WTC11 (cell line): ENCODE measurements around the gene SLC10A1. TPM values are rescaled to one million over a fixed set of nuclear protein-coding genes. Genes with fewer than 3 reads are reported as not detected.

Experiments used
- ATAC-seq: fragments of 200-7000 bp; cut with Tn5 transposase; 2 replicates; pipeline ENCODE4 v1.10.0; 2021; ENCODE audit warnings: mild to moderate bottlenecking, moderate library complexity
- CTCF ChIA-PET: fragments of 300-600 bp; sonication (Branson Sonifier 250); formaldehyde crosslinking; loops from one replicate; lab custom pipeline; 2021; ENCODE audit warnings: antibody characterized with exemption; lab: Charles Lee
- POLR2A ChIA-PET: fragments of 350-600 bp; sonication (Branson Sonifier 250); formaldehyde crosslinking; loops from one replicate; lab custom pipeline; 2021; ENCODE audit warnings: antibody characterized with exemption; lab: Charles Lee
- DNase-seq: peaks from one replicate; pipeline ENCODE4 v3.0.0; 2021; ENCODE audit warnings: low spot score
- H3K27ac Mint-ChIP-seq: 2 replicates; pipeline ENCODE4 v1.8.0; 2021; ENCODE audit warnings: mixed read lengths
- H3K27me3 Mint-ChIP-seq: 2 replicates; pipeline ENCODE4 v1.8.0; 2021; ENCODE audit warnings: low read depth, mild to moderate bottlenecking, moderate library complexity, mixed read lengths
- H3K36me3 Mint-ChIP-seq: 2 replicates; pipeline ENCODE4 v1.8.0; 2021; ENCODE audit warnings: mixed read lengths
- H3K4me1 Mint-ChIP-seq: 2 replicates; pipeline ENCODE4 v1.8.0; 2022; ENCODE audit warnings: mixed read lengths
- H3K4me3 Mint-ChIP-seq: 2 replicates; pipeline ENCODE4 v1.8.0; 2021; ENCODE audit warnings: mild to moderate bottlenecking, moderate library complexity, mixed read lengths
- H3K9me3 Mint-ChIP-seq: 2 replicates; pipeline ENCODE4 v1.8.0; 2021; ENCODE audit warnings: mixed read lengths
- ATF3 ChIP-seq: sonication (generic); formaldehyde crosslinking; conservative IDR thresholded peaks from 2 replicates; pipeline ENCODE4 v1.8.1; 2022; ENCODE audit warnings: mild to moderate bottlenecking, missing genetic modification reagents
- E2F5 ChIP-seq: sonication (generic); formaldehyde crosslinking; IDR thresholded peaks from 2 replicates; pipeline ENCODE4 v1.8.1; 2022; ENCODE audit warnings: mild to moderate bottlenecking, moderate library complexity, missing genetic modification reagents
- EMX1 ChIP-seq: fragments of 250-450 bp; sonication (Bioruptor Pico); IDR thresholded peaks from 2 replicates; pipeline ENCODE4 v1.8.0; 2021; ENCODE audit warnings: mild to moderate bottlenecking
- ETV6 ChIP-seq: sonication (generic); formaldehyde crosslinking; IDR thresholded peaks from 2 replicates; pipeline ENCODE4 v1.8.1; 2022; ENCODE audit warnings: mild to moderate bottlenecking, missing genetic modification reagents
- FOXP4 ChIP-seq: sonication (generic); formaldehyde crosslinking; IDR thresholded peaks from 2 replicates; pipeline ENCODE4 v1.8.0; 2022; ENCODE audit warnings: mild to moderate bottlenecking, missing genetic modification reagents
- GRHL2 ChIP-seq: fragments of 250-450 bp; sonication (Bioruptor Pico); IDR thresholded peaks from 2 replicates; pipeline ENCODE4 v1.8.0; 2022; ENCODE audit warnings: mild to moderate bottlenecking, moderate library complexity; ENCODE audit not compliant: insufficient replicate concordance, severe bottlenecking
- IRF1 ChIP-seq: sonication (generic); formaldehyde crosslinking; IDR thresholded peaks from 2 replicates; pipeline ENCODE4 v1.8.0; 2023; ENCODE audit warnings: missing genetic modification reagents
- NFE2L1 ChIP-seq: sonication (generic); formaldehyde crosslinking; IDR thresholded peaks from 2 replicates; pipeline ENCODE4 v1.8.1; 2023; ENCODE audit warnings: missing genetic modification reagents
- NFYB ChIP-seq: sonication (generic); formaldehyde crosslinking; conservative IDR thresholded peaks from 2 replicates; pipeline ENCODE4 v1.8.0; 2022; ENCODE audit warnings: low read depth, missing genetic modification reagents
- RELA ChIP-seq: sonication (generic); formaldehyde crosslinking; IDR thresholded peaks from 2 replicates; pipeline ENCODE4 v1.8.1; 2022; ENCODE audit warnings: missing genetic modification reagents, mild to moderate bottlenecking, borderline replicate concordance
- RORB ChIP-seq: fragments of 250-450 bp; sonication (Bioruptor Pico); IDR thresholded peaks from 2 replicates; pipeline ENCODE4 v1.9.0; 2021; ENCODE audit warnings: mild to moderate bottlenecking
- SMAD3 ChIP-seq: sonication (generic); formaldehyde crosslinking; IDR thresholded peaks from 2 replicates; pipeline ENCODE4 v1.8.0; 2022; ENCODE audit warnings: missing genetic modification reagents, mild to moderate bottlenecking, borderline replicate concordance
- TCF7 ChIP-seq: sonication (generic); formaldehyde crosslinking; IDR thresholded peaks from 2 replicates; pipeline ENCODE4 v1.8.0; 2022; ENCODE audit warnings: mild to moderate bottlenecking, low read depth, missing genetic modification reagents, moderate library complexity
- ZMAT4 ChIP-seq: fragments of 250-450 bp; sonication (Bioruptor Pico); IDR thresholded peaks from 2 replicates; pipeline ENCODE4 v1.9.0; 2021; ENCODE audit warnings: mild to moderate bottlenecking
- ZNF121 ChIP-seq: sonication (generic); formaldehyde crosslinking; IDR thresholded peaks from 2 replicates; pipeline ENCODE4 v1.8.0; 2023; ENCODE audit warnings: missing genetic modification reagents
- ZNF138 ChIP-seq: sonication (generic); formaldehyde crosslinking; conservative IDR thresholded peaks from 2 replicates; pipeline ENCODE4 v1.8.1; 2022; ENCODE audit warnings: mild to moderate bottlenecking, moderate library complexity, missing genetic modification reagents
- ZNF232 ChIP-seq: sonication (generic); formaldehyde crosslinking; IDR thresholded peaks from 2 replicates; pipeline ENCODE4 v1.8.0; 2022; ENCODE audit warnings: mild to moderate bottlenecking, missing genetic modification reagents
- ZNF671 ChIP-seq: fragments of 250-450 bp; sonication (Bioruptor Pico); IDR thresholded peaks from 2 replicates; pipeline ENCODE4 v1.8.0; 2021; ENCODE audit warnings: mild to moderate bottlenecking
- ZSCAN18 ChIP-seq: fragments of 250-450 bp; sonication (Bioruptor Pico); IDR thresholded peaks from 2 replicates; pipeline ENCODE4 v2.1.2; 2022; ENCODE audit warnings: mild to moderate bottlenecking, moderate library complexity
- total RNA-seq: library from RNA; stranded (reverse); gene quantifications from 3 replicates; pipeline ENCODE4 v1.2.3, GENCODE V29; 2021
- TF ChIP-seq, protein P1 (sequence below): sonication (generic); formaldehyde crosslinking; IDR thresholded peaks from 2 replicates; pipeline ENCODE4 v1.8.1; 2023; ENCODE audit warnings: mild to moderate bottlenecking, moderate library complexity, missing genetic modification reagents
- TF ChIP-seq, protein P2 (sequence below): sonication (generic); formaldehyde crosslinking; IDR thresholded peaks from 2 replicates; pipeline ENCODE4 v1.8.0; 2022; ENCODE audit warnings: mild to moderate bottlenecking, missing genetic modification reagents
- TF ChIP-seq, protein P3 (sequence below): fragments of 250-450 bp; sonication (Bioruptor Pico); conservative IDR thresholded peaks from 2 replicates; pipeline ENCODE4 v1.9.0; 2021; ENCODE audit warnings: mild to moderate bottlenecking
- TF ChIP-seq, protein P4 (sequence below): sonication (generic); formaldehyde crosslinking; IDR thresholded peaks from 2 replicates; pipeline ENCODE4 v1.8.1; 2022; ENCODE audit warnings: missing genetic modification reagents, borderline replicate concordance

SLC10A1 gene
- total RNA-seq, 1 experiment from 2014 or later = 0.09 TPM

- Mint-ChIP-seq H3K9me3 (peaks cover 4% of the 10 kb centered on the region; the same call in 1 of the 2 replicates), H3K4me1 (peaks cover 27% of the 10 kb centered on the region), H3K4me3 (peak overlapping the region; percentile 99), H3K27ac (peak overlapping the region; percentile 100), H3K36me3 (peaks cover 52% of the 10 kb centered on the region), H3K27me3 (peaks cover 2% of the 10 kb centered on the region)
- POLR2A ChIA-PET = interaction anchor here (0.9 to 1.5 kb wide), 3 partner anchors 9 to 193 kb away, joined by 3 to 5 read pairs (median 4); partner anchors contain the start of gene CCDC177
- CTCF ChIA-PET = interaction anchor here (0.5 to 2.1 kb wide), 3 partner anchors 22 to 219 kb away, joined by 3 to 4 read pairs (median 4); no protein-coding TSS in a partner anchor
- peak; percentile 93 for DNase-seq
- ATAC-seq = peak; percentile 79
- 0 out of 2 replicates have a peak, but pooled peaks have one; percentile 6 for TF ChIP-seq ZNF232 (CRISPR knock-in tag)
- no peak for TF ChIP-seq ETV6 (CRISPR knock-in tag)
- 0 out of 2 replicates have a peak, but pooled peaks have one; percentile 58 for TF ChIP-seq ZNF671 (CRISPR knock-in tag)
- no peak for TF ChIP-seq TCF7 (CRISPR knock-in tag)
- TF ChIP-seq, protein P1, sequence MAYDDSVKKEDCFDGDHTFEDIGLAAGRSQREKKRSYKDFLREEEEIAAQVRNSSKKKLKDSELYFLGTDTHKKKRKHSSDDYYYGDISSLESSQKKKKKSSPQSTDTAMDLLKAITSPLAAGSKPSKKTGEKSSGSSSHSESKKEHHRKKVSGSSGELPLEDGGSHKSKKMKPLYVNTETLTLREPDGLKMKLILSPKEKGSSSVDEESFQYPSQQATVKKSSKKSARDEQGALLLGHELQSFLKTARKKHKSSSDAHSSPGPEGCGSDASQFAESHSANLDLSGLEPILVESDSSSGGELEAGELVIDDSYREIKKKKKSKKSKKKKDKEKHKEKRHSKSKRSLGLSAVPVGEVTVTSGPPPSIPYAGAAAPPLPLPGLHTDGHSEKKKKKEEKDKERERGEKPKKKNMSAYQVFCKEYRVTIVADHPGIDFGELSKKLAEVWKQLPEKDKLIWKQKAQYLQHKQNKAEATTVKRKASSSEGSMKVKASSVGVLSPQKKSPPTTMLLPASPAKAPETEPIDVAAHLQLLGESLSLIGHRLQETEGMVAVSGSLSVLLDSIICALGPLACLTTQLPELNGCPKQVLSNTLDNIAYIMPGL = 0 out of 2 replicates have a peak, but pooled peaks have one; percentile 61
- no peak for TF ChIP-seq ZNF121 (CRISPR knock-in tag)
- TF ChIP-seq RELA (CRISPR knock-in tag) = no peak; the same call in 1 of the 2 replicates
- TF ChIP-seq, protein P2, sequence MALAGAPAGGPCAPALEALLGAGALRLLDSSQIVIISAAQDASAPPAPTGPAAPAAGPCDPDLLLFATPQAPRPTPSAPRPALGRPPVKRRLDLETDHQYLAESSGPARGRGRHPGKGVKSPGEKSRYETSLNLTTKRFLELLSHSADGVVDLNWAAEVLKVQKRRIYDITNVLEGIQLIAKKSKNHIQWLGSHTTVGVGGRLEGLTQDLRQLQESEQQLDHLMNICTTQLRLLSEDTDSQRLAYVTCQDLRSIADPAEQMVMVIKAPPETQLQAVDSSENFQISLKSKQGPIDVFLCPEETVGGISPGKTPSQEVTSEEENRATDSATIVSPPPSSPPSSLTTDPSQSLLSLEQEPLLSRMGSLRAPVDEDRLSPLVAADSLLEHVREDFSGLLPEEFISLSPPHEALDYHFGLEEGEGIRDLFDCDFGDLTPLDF = no peak
- TF ChIP-seq NFE2L1 = peak; percentile 30; the same call in 1 of the 2 replicates
- no peak; the same call in 1 of the 2 replicates for TF ChIP-seq IRF1 (CRISPR knock-in tag)
- no peak; the same call in 1 of the 2 replicates for TF ChIP-seq FOXP4 (CRISPR knock-in tag)
- 0 out of 2 replicates have a peak, but pooled peaks have one; percentile 36 for TF ChIP-seq SMAD3 (CRISPR knock-in tag)
- peak; percentile 83 for TF ChIP-seq RORB (CRISPR knock-in tag)
- peak; percentile 60; the same call in 1 of the 2 replicates for TF ChIP-seq E2F5
- TF ChIP-seq NFYB = no peak; the same call in 1 of the 2 replicates
- no peak for TF ChIP-seq EMX1
- no peak for TF ChIP-seq GRHL2 (CRISPR knock-in tag)
- TF ChIP-seq, protein P3, sequence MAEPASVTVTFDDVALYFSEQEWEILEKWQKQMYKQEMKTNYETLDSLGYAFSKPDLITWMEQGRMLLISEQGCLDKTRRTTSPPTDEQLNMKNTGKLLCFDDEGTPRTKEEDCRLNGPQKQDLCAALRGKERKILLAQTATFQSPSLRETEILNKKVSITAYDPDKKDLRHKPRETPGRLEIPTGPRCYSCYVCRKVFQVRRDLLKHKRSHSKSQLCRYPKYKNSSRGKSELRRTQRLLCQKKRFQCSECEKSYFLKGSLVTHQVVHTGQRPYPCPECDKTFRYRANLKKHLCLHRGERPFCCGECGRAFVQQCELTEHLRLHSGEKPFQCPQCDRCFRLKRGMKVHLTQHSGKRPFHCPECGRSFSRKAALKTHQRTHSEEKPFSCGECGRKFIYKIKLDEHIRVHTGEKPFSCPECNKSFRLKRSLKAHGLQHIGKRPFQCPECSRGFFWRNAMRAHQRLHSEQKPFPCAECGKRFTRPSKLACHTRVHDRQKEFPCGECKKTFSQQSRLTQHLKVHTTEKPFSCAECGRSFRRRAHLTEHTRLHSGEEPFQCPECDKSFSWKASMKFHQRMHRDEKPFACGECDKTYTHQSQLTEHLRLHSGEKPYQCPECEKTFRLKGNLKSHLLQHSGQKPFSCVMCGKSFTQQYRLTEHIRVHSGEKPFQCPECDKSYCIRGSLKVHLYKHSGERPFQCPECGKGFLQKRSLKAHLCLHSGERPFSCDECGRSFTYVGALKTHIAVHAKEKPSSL (CRISPR knock-in tag) = no peak
- TF ChIP-seq ZSCAN18 (CRISPR knock-in tag) = no peak
- TF ChIP-seq ATF3 (CRISPR knock-in tag) = peak; percentile 31; the same call in 1 of the 2 replicates
- TF ChIP-seq, protein P4, sequence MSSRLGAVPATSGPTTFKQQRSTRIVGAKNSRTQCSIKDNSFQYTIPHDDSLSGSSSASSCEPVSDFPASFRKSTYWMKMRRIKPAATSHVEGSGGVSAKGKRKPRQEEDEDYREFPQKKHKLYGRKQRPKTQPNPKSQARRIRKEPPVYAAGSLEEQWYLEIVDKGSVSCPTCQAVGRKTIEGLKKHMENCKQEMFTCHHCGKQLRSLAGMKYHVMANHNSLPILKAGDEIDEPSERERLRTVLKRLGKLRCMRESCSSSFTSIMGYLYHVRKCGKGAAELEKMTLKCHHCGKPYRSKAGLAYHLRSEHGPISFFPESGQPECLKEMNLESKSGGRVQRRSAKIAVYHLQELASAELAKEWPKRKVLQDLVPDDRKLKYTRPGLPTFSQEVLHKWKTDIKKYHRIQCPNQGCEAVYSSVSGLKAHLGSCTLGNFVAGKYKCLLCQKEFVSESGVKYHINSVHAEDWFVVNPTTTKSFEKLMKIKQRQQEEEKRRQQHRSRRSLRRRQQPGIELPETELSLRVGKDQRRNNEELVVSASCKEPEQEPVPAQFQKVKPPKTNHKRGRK (CRISPR knock-in tag) = no peak
- TF ChIP-seq ZMAT4 (CRISPR knock-in tag) = no peak
- TF ChIP-seq ZNF138 (CRISPR knock-in tag) = 0 out of 2 replicates have a peak, but pooled peaks have one; percentile 59
Measured at GRCh38 chr14:69767369-69767999, 29.6 kb downstream of the SLC10A1 start.
